Measurements from ENCODE around the gene KRT1.

Gene KRT1

DNA sequence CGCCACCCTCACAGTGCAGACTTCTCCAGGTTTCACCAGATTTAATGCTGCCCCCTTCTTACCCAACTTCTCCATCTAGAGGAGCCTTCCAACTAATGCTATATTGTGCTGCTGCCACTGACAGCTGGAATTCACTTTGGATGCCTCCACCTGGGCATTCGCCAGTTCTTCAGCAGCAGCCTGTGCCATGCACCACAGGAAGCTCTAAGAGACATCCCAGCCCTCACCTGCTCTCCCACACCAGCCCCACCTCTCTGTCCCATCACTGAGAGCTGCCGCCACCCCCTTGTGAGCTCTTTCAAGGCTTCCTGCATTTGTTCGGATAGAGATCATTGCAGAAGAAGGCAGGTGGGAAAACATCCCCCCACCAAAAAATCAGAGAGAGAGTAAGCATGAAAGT lies 23.6 kb downstream of the KRT1 start:
- TF ChIP-seq TAF1 (IDR thresholded peaks at IDR 0.05; ENCODE audit: borderline replicate concordance, low read depth, low read length) (no peak), POLR2AphosphoS5 (IDR thresholded peaks at IDR 0.05; ENCODE audit: low read depth, low read length) (no peak), POLR2A (IDR thresholded peaks at IDR 0.05; ENCODE audit: low read depth, low read length) (no peak)
- no peak for FAIRE-seq
- DNase-seq (ENCODE audit: insufficient read length), result no peak

DNA sequence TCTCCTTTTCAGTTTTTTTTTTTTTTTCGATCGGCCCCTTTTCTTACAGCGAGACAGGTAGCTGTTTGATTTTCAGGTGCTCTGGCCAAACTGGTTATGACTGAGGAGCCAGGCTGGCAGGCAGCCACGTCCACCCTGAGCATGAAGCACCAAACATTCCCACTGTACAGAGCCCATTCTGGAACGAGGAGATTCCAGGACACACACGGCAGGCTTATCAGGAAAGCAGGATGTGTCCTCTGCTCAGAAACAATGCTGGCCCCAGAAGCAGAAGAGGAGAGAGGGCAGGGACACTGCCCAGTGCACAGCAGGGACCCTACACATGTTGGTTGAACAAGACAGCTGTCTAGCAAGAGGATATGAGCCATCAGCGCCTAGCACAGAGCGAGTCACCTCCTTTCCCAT lies 24.5 kb downstream of the KRT1 start:
- no peak for DNase-seq (ENCODE audit: insufficient read length)
- no peak for TF ChIP-seq TAF1 (IDR thresholded peaks at IDR 0.05; ENCODE audit: borderline replicate concordance, low read depth, low read length)
- TF ChIP-seq POLR2AphosphoS5 (IDR thresholded peaks at IDR 0.05; ENCODE audit: low read depth, low read length), result no peak
- TF ChIP-seq POLR2A (IDR thresholded peaks at IDR 0.05; ENCODE audit: low read depth, low read length), result no peak

DNA sequence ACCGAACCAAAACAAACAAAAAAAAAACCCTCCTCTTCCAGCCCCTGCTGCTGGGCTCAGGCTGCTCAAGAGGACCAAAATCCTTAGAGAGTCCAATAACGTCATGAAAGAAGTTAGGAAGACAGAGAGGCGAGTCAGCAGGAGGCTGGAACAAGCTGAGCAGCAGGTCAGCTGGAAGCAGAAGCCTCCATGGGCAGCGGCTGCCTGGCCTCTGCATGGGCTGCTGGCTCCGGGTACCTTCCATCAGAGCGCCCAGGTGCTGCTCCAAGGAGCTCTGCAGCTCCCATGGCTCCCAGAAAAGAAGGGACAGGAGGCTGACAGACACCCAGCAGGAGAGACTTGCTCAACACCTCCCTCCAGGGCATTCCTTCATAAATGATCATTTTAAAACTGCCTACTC lies 25.0 kb downstream of the KRT1 start:
- TF ChIP-seq POLR2AphosphoS5 (IDR thresholded peaks at IDR 0.05; ENCODE audit: low read depth, low read length), result no peak
- TF ChIP-seq POLR2A (IDR thresholded peaks at IDR 0.05; ENCODE audit: low read depth, low read length), result no peak
- no peak for TF ChIP-seq TAF1 (IDR thresholded peaks at IDR 0.05; ENCODE audit: borderline replicate concordance, low read depth, low read length)
- no peak for FAIRE-seq
- DNase-seq (ENCODE audit: insufficient read length), result no peak

More for the DNA sequence above, 24.5 kb downstream of the KRT1 start:
- no peak for FAIRE-seq

DNA sequence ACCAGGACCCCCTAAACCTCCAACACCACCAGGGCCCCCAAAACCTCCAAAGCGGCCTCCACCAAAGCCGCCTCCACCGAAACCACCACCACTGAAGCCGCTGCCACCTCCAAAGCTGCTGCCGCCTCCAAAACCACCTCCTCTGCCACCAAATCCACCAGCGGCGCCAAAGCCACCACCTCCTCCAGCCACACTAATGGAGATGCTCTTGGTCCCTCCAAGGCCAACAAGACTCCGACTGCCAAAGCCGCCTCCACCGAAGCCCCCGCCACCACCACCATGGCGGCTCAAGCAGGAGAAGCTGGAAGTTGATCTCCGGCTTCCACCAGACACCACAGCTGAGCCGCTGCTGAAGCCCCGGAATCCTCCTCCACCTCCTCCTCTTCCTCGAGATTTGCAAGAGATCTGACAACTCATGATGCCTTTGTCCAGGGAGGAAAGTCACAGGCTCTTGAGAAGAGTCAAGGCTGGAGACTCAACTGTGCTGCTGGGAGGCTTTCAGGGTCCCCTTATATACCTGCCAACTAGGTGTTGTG lies 28.4 kb downstream of the KRT1 start, which contains the start of gene KRT2:
Gene KRT2 (minus strand): TSS at position 486 of the 536 bp plus-strand sequence. CDS start 69 bp downstream, at position 417.
- no peak for DNase-seq (ENCODE audit: insufficient read length)
- TF ChIP-seq TAF1 (IDR thresholded peaks at IDR 0.05; ENCODE audit: borderline replicate concordance, low read depth, low read length) (no peak), POLR2AphosphoS5 (IDR thresholded peaks at IDR 0.05; ENCODE audit: low read depth, low read length) (no peak), POLR2A (IDR thresholded peaks at IDR 0.05; ENCODE audit: low read depth, low read length) (no peak)
- no peak for FAIRE-seq

DNA sequence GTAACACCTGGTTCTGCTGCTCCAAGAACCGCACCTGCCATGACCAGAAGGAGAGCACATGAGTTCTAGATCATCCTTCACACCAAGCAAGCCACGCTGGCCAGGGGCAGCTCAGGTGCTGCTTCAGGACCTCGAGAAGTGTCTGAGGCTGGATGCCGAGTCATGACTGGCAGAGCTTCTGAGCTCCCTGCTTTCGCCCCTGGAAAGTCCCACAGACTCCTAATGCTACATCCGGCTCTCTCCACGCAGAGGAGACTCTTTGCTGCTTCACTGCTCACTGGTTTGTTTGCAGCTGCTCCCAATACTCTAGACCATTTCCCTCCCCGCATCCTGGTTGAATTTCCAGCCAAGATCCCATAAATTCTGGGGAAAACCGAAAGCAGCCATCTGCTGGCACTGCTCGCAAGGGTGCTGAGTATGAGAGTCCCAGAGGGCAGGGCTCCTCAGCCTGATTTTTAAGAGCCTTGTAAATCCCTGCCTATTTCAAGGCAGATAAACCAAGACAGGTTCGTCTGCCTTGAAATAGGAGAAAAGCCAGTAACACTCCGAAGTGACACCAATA lies 29.6 kb downstream of the KRT1 start:
- DNase-seq (ENCODE audit: insufficient read length) (no peak), FAIRE-seq (no peak)
- no peak for TF ChIP-seq TAF1 (IDR thresholded peaks at IDR 0.05; ENCODE audit: borderline replicate concordance, low read depth, low read length)
- no peak for TF ChIP-seq POLR2A (IDR thresholded peaks at IDR 0.05; ENCODE audit: low read depth, low read length)
- no peak for TF ChIP-seq POLR2AphosphoS5 (IDR thresholded peaks at IDR 0.05; ENCODE audit: low read depth, low read length)

DNA sequence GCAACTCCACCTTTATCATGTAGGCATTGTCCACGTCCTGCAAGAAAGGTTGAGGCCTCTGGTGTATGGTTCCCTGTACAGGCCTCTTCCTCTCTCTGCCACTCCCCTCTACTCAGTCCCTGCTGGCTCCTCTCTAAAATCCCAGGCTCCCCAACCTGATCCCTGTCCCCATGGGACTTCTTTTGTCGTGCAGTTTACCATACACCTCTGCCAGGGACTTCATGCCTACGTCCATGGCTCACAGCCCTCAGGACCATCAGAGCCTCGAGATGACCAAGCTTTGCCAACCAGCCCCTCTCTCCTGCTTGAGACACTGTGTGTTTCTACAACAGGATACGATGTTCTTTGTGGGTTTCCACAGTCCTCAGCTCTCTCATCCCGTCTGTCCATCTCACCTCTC lies 31.1 kb downstream of the KRT1 start:
- FAIRE-seq (no peak), DNase-seq (ENCODE audit: insufficient read length) (no peak)
- TF ChIP-seq TAF1 (IDR thresholded peaks at IDR 0.05; ENCODE audit: borderline replicate concordance, low read depth, low read length) (no peak), POLR2AphosphoS5 (IDR thresholded peaks at IDR 0.05; ENCODE audit: low read depth, low read length) (no peak), POLR2A (IDR thresholded peaks at IDR 0.05; ENCODE audit: low read depth, low read length) (no peak)

DNA sequence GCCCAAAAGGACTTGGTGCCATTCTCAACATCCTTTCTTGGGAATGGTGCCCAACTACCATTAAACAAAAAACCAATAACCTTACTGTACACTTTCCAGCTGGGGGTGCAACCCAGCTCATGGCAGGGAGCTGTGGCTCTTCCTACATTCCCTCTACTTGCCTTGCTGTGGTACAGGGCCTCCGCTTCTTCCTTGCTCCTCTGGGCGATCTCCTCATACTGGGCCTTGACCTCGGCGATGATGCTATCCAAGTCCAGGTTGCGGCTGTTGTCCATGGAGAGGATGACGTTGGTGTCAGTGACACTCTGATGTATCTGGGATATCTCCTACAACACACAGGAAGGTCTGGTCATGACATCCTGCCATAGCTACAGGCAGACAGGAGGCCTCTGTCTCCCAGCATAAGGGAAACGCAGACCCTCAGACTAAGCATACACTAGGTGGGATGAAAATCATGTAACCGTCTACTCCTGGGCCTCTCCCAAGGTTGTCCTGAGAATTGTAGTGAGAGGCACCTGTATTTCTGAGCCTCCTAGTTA lies 32.1 kb downstream of the KRT1 start:
- FAIRE-seq, result no peak
- no peak for TF ChIP-seq TAF1 (IDR thresholded peaks at IDR 0.05; ENCODE audit: borderline replicate concordance, low read depth, low read length)
- no peak for TF ChIP-seq POLR2AphosphoS5 (IDR thresholded peaks at IDR 0.05; ENCODE audit: low read depth, low read length)
- TF ChIP-seq POLR2A (IDR thresholded peaks at IDR 0.05; ENCODE audit: low read depth, low read length), result no peak
- DNase-seq (ENCODE audit: insufficient read length), result no peak

DNA sequence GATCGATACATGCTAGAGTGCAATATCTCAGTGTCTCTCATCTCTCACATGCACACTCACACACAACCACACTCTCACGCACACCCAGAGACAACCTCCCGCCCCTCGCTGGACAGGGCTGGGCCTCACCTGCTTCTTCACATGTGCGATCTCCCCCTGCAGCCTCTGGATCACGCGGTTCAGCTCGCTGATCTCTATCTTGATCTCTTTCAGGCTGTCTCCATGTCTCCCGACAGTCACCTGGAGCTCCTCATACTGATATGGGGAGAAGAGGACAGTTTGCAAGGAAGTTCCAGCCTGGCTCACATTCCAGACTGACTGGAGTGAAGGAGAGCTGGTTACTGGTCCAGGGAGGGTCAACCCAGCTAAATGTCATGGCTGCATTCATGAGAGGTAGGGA lies 32.6 kb downstream of the KRT1 start:
- FAIRE-seq, result no peak
- DNase-seq (ENCODE audit: insufficient read length), result no peak
- TF ChIP-seq TAF1 (IDR thresholded peaks at IDR 0.05; ENCODE audit: borderline replicate concordance, low read depth, low read length), result no peak
- TF ChIP-seq POLR2A (IDR thresholded peaks at IDR 0.05; ENCODE audit: low read depth, low read length), result no peak
- no peak for TF ChIP-seq POLR2AphosphoS5 (IDR thresholded peaks at IDR 0.05; ENCODE audit: low read depth, low read length)

DNA sequence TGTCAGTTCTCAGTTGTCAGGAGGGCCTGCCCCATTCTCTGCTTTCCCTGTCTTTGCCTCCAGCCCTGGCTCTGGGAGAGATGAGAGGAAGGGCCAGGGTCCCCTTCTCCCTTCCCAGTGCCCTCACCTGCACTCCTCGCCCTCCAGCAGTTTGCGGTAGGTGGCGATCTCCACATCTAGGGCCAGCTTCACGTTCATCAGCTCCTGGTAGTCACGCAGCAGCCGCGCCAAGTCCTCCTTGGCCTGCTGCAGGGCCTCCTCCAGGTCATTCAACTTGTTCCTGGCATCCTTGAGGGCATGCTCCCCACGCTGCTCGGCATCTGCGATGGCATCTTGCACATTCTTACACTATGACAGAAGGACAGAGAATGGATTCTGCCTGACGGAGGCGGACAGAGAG lies 33.6 kb downstream of the KRT1 start:
- no peak for TF ChIP-seq POLR2AphosphoS5 (IDR thresholded peaks at IDR 0.05; ENCODE audit: low read depth, low read length)
- no peak for TF ChIP-seq TAF1 (IDR thresholded peaks at IDR 0.05; ENCODE audit: borderline replicate concordance, low read depth, low read length)
- TF ChIP-seq POLR2A (IDR thresholded peaks at IDR 0.05; ENCODE audit: low read depth, low read length), result no peak
- DNase-seq (ENCODE audit: insufficient read length), result no peak
- FAIRE-seq, result no peak

DNA sequence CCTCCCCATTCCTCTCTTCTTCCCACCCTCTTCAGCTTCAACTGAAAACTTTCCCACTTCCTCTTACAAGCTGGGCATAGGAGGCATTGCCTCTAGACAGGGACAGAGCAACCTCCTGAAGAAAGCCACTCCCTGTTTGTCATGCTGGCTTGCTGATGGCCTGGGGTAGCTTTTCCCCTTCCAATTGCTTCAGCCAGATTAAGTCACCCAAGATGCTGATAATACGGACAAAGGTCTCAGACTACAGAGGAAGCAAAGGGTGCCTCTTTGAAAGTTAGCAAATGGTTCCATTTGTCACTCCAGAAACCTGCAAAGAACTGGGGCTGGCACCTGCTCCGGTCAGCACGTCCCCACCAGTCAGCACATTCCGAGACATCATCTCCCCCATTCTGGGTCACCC lies 34.2 kb downstream of the KRT1 start:
- FAIRE-seq (no peak), DNase-seq (ENCODE audit: insufficient read length) (no peak)
- TF ChIP-seq POLR2A (IDR thresholded peaks at IDR 0.05; ENCODE audit: low read depth, low read length), result no peak
- TF ChIP-seq POLR2AphosphoS5 (IDR thresholded peaks at IDR 0.05; ENCODE audit: low read depth, low read length), result no peak
- TF ChIP-seq TAF1 (IDR thresholded peaks at IDR 0.05; ENCODE audit: borderline replicate concordance, low read depth, low read length), result no peak

DNA sequence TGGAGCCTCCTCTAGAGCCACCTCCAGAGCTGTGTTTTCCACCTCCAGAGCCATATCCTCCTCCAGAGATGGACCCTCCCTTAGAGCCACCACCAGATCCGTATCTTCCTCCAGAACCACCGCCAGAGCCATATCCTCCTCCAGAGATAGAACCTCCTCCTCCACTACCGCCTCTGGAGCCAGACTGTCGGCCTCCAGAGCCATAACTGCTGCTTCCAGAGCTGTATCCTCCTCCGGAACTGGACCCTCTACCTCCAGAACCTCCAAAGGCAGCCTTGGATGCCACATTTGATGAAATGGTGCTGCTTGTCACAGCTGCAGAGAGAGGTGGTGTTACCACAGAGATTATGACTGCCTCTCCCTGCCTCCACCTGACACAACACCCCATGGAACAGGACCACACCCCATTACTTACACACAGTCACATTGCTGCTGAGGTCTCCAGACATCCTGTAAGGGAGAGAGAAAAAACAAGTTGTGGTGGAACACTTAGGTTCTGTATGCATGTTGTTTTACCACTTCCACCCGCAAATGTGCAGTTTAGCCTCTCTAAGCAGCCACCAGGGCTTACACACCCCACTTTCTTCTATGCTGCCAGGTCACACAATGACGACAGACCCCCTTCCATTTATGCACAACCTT lies 35.0 kb downstream of the KRT1 start:
- DNase-seq (ENCODE audit: insufficient read length), result no peak
- no peak for TF ChIP-seq TAF1 (IDR thresholded peaks at IDR 0.05; ENCODE audit: borderline replicate concordance, low read depth, low read length)
- TF ChIP-seq POLR2A (IDR thresholded peaks at IDR 0.05; ENCODE audit: low read depth, low read length), result no peak
- TF ChIP-seq POLR2AphosphoS5 (IDR thresholded peaks at IDR 0.05; ENCODE audit: low read depth, low read length), result no peak

DNA sequence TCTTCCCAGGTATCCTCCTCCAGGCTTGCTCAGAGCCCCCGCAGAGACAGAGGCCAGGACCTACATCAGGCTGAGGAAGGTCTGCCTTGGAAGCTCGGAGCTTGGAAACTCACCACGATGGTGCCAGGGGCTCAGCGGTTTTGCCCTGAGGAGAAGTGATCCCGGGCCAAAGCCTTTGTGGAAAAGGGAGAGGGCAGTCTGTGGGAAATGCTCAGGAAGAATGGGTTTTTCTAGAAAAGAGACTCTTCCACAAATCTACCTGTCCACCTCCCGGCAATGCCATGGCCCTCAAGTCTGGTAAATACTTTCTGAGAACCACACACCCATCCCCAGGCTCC lies 36.2 kb downstream of the KRT1 start:
- TF ChIP-seq POLR2AphosphoS5 (IDR thresholded peaks at IDR 0.05; ENCODE audit: low read depth, low read length), result no peak
- TF ChIP-seq POLR2A (IDR thresholded peaks at IDR 0.05; ENCODE audit: low read depth, low read length), result no peak
- TF ChIP-seq TAF1 (IDR thresholded peaks at IDR 0.05; ENCODE audit: borderline replicate concordance, low read depth, low read length), result no peak
- DNase-seq (ENCODE audit: insufficient read length) (no peak), FAIRE-seq (no peak)

More for the DNA sequence above, 35.0 kb downstream of the KRT1 start:
- FAIRE-seq, result no peak
